Measurements from ENCODE around the gene ILDR2. TPM values are rescaled to one million over a fixed set of nuclear protein-coding genes. Genes with fewer than 3 reads are reported as not detected.

ILDR2 gene
- polyA plus RNA-seq, 1 experiment: not detected

GRCh38 chr1:167012570-167012969, 37.2 kb upstream of the ILDR2 start:
- no peaks in the 10 kb centered on the region for H3K36me3 ChIP-seq (ENCODE audit: control insufficient read depth, insufficient read depth, low read length)
- H3K27me3 ChIP-seq (ENCODE audit: control insufficient read depth, insufficient read depth, low read length): no peaks in the 10 kb centered on the region
- POLR2A ChIA-PET: no interaction called here
- no peak overlapping the region for H3K4me3 ChIP-seq (ENCODE audit: low read depth, low read length)
- CTCF ChIA-PET: no interaction called here
- no peak for TF ChIP-seq CTCF (IDR thresholded peaks at IDR 0.05; ENCODE audit: insufficient read depth, low read depth, low read length)
- no peak for DNase-seq (ENCODE audit: low read depth)

GRCh38 chr1:167011560-167012191, 36.3 kb upstream of the ILDR2 start:
- Histone ChIP-seq H3K27me3 (ENCODE audit: control insufficient read depth, insufficient read depth, low read length) (no peaks in the 10 kb centered on the region), H3K36me3 (ENCODE audit: control insufficient read depth, insufficient read depth, low read length) (no peaks in the 10 kb centered on the region), H3K4me3 (ENCODE audit: low read depth, low read length) (no peak overlapping the region)
- no peak for DNase-seq (ENCODE audit: low read depth)
- ChIA-PET POLR2A (no interaction called here), CTCF (no interaction called here)
- TF ChIP-seq CTCF (IDR thresholded peaks at IDR 0.05; ENCODE audit: insufficient read depth, low read depth, low read length): no peak

- Histone ChIP-seq H3K27me3 (ENCODE audit: control insufficient read depth, insufficient read depth, low read length) (no peaks in the 10 kb centered on the region), H3K4me3 (ENCODE audit: low read depth, low read length) (no peak overlapping the region), H3K36me3 (ENCODE audit: control insufficient read depth, insufficient read depth, low read length) (no peaks in the 10 kb centered on the region)
- ChIA-PET POLR2A (no interaction called here), CTCF (no interaction called here)
- TF ChIP-seq CTCF (IDR thresholded peaks at IDR 0.05; ENCODE audit: insufficient read depth, low read depth, low read length): no peak
- no peak for DNase-seq (ENCODE audit: low read depth)
These were observed 28.4 kb upstream of the ILDR2 start for GRCh38 chr1:167003711-167004110.

- TF ChIP-seq CTCF (IDR thresholded peaks at IDR 0.05; ENCODE audit: insufficient read depth, low read depth, low read length): no peak
- ChIA-PET CTCF (no interaction called here), POLR2A (no interaction called here)
- Histone ChIP-seq H3K27me3 (ENCODE audit: control insufficient read depth, insufficient read depth, low read length) (no peaks in the 10 kb centered on the region), H3K36me3 (ENCODE audit: control insufficient read depth, insufficient read depth, low read length) (no peaks in the 10 kb centered on the region), H3K4me3 (ENCODE audit: low read depth, low read length) (no peak overlapping the region)
- no peak for DNase-seq (ENCODE audit: low read depth)
These were observed 27.0 kb upstream of the ILDR2 start for GRCh38 chr1:167002354-167002753.

GRCh38 chr1:167000546-167000945, 25.2 kb upstream of the ILDR2 start:
- Histone ChIP-seq H3K27me3 (ENCODE audit: control insufficient read depth, insufficient read depth, low read length) (no peaks in the 10 kb centered on the region), H3K4me3 (ENCODE audit: low read depth, low read length) (no peak overlapping the region), H3K36me3 (ENCODE audit: control insufficient read depth, insufficient read depth, low read length) (no peaks in the 10 kb centered on the region)
- no peak for DNase-seq (ENCODE audit: low read depth)
- TF ChIP-seq CTCF (IDR thresholded peaks at IDR 0.05; ENCODE audit: insufficient read depth, low read depth, low read length): no peak
- ChIA-PET POLR2A (no interaction called here), CTCF (no interaction called here)
